Stimulated activated CD4-positive, alpha-beta T cell treated with anti-CD3 and anti-CD28 coated beads, Interleukin-4, amount 100 ng/mL, for 48 hours (primary cell): ENCODE measurements around the gene TFF3.

ENCODE experiments used
- DNase-seq, 2 donors: peaks; one replicate each; pipeline ENCODE4 v3.0.0-alpha.2; 2020; ENCODE audit warnings: low read depth in 2 of 2

Gene TFF3

GRCh38 chr21:42266971-42267556 is 48.1 kb downstream of the TFF3 start:
- DNase-seq = no peak

GRCh38 chr21:42265231-42265812 is 49.9 kb downstream of the TFF3 start:
- DNase-seq = no peak

GRCh38 chr21:42264245-42265195 is 50.7 kb downstream of the TFF3 start:
- no peak for DNase-seq

GRCh38 chr21:42263591-42264131 is 51.5 kb downstream of the TFF3 start:
- DNase-seq = no peak

- DNase-seq = no peak
Measured at GRCh38 chr21:42262831-42263231, 52.4 kb downstream of the TFF3 start.

- DNase-seq = no peak
Measured at GRCh38 chr21:42261829-42262200, 53.4 kb downstream of the TFF3 start.
